ENCODE data around the gene S100P. TPM values are rescaled to one million over a fixed set of nuclear protein-coding genes. Genes with fewer than 3 reads are reported as not detected.

S100P gene
- total RNA-seq (2022), result 365 and 600 TPM in 2 replicates
- percentile 97 among the genes with signal in this experiment for Bru-seq, nascent RNA
- BruChase-seq, experiment 1, labeled RNA remaining after a 6-hour chase, result percentile 99 among the genes with signal in this experiment
- percentile 96 among the genes with signal in this experiment for BruChase-seq, experiment 2, labeled RNA remaining after a 2-hour chase
- long read RNA-seq, transcript S100P-201 (2 exons, 1,279 nt), result major isoform, 217 of 281 reads
- long read RNA-seq, partial matches to known transcripts, result 0 of 281 reads
- long read RNA-seq, other reads (novel, unspliced or antisense), result 64 of 281 reads

DNA sequence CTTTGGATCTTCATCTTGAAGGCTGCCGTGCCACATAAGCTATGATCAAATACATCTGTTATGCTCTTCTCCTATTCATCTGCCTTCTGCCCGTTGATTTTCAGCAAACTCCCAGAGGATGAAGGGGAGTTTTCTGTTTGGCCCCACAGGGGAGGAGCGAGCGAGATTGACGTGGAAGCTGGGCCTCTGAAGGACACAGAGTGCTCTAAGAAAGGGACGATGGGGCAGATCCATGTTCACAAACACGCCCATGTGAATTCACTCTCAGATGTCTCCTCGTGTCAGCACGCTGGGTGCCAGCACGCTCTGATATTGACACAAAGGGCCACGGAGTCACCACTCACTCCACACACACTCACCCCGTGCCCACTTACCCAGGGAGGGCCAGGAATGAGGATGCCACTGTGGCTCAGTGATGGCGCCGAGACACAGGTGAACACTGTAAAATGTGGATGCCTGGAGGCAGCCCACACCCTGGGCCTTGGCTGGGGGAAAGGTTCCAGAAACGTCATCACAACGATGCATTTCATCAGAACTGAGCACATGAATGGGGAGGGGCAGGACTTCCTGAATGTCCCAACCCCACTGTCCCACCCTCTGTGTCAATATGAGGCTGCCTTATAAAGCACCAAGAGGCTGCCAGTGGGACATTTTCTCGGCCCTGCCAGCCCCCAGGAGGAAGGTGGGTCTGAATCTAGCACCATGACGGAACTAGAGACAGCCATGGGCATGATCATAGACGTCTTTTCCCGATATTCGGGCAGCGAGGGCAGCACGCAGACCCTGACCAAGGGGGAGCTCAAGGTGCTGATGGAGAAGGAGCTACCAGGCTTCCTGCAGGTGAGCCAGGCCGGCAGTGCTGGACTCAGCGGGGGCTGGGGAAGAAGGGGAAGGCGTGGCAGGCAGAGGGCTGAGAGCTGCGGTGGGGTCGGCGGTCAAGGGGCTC, at the start of gene S100P:
Gene S100P (plus strand): TSS at position 648 of the 946 bp plus-strand sequence. CDS start 55 bp downstream, at position 703.
- CTCF ChIA-PET, result interaction anchor here (0.6 kb wide), 1 partner anchor 19 kb away, joined by 4 read pairs; no protein-coding TSS in a partner anchor
- BruUV-seq (replicated peaks), result TSS peak; percentile 92
- Mint-ChIP-seq H3K27ac (ENCODE audit: unreplicated experiment) (peak within 1 kb of the TSS; percentile 98), H3K36me3 (ENCODE audit: insufficient read depth, unreplicated experiment) (peaks cover 72% of the 10 kb centered on the region), H3K4me3 (ENCODE audit: low read depth, unreplicated experiment) (peak within 1 kb of the TSS; percentile 98), H3K9me3 (ENCODE audit: low read depth, unreplicated experiment) (no peaks in the 10 kb centered on the region), H3K27me3 (ENCODE audit: unreplicated experiment) (no peaks in the 10 kb centered on the region), H3K4me1 (ENCODE audit: low read depth, unreplicated experiment) (peaks cover 35% of the 10 kb centered on the region)
- TF ChIP-seq, protein P1, sequence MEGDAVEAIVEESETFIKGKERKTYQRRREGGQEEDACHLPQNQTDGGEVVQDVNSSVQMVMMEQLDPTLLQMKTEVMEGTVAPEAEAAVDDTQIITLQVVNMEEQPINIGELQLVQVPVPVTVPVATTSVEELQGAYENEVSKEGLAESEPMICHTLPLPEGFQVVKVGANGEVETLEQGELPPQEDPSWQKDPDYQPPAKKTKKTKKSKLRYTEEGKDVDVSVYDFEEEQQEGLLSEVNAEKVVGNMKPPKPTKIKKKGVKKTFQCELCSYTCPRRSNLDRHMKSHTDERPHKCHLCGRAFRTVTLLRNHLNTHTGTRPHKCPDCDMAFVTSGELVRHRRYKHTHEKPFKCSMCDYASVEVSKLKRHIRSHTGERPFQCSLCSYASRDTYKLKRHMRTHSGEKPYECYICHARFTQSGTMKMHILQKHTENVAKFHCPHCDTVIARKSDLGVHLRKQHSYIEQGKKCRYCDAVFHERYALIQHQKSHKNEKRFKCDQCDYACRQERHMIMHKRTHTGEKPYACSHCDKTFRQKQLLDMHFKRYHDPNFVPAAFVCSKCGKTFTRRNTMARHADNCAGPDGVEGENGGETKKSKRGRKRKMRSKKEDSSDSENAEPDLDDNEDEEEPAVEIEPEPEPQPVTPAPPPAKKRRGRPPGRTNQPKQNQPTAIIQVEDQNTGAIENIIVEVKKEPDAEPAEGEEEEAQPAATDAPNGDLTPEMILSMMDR (IDR thresholded peaks at IDR 0.05; ENCODE audit: unreplicated experiment), result no peak
- DNase-seq, result peak; percentile 71
- intact Hi-C loops (cut with micrococcal nuclease; ENCODE audit: unreplicated experiment), result no loop called here

DNA sequence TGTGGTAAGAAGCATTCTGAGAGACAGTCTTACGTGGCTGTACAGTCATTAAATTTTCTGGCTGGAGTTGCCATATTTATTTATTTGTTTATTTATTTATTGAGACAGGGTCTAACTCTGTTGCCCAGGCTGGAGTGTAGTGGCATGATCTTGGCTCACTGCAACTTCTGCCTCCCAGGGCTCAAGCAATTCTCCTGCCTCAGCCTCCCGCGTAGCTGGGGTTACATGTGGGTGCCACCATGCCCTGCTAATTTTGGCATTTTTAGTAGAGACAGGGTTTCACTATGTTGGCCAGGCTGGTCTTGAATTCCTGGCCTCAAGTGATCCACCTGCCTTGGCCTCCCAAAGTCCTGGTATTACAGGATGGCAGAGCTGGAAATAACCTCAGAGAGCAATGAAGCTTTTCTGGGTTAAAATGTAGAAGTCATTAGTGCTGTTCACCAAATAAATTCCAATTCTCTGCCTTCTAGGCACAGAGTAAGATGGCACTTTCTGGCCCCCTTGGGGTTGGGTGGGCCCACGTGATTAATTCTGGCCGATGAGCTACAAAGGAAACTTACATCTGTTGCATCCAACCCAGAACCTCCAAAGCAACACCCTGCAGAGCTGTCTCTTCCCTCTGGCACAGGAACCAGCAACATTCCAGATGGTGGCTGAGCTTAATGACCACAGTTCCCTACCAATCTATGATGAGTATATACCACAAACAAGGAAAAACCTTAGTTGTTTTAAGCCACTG, 48.7 kb upstream of the S100P start:
- no peak overlapping the region for H3K27ac Mint-ChIP-seq (ENCODE audit: unreplicated experiment)
- peaks cover 34% of the 10 kb centered on the region for H3K36me3 Mint-ChIP-seq (ENCODE audit: insufficient read depth, unreplicated experiment)
- H3K4me1 Mint-ChIP-seq (ENCODE audit: low read depth, unreplicated experiment), result peaks cover 12% of the 10 kb centered on the region
- TF ChIP-seq, protein P1 (IDR thresholded peaks at IDR 0.05; ENCODE audit: unreplicated experiment), result no peak
- no peaks in the 10 kb centered on the region for H3K9me3 Mint-ChIP-seq (ENCODE audit: low read depth, unreplicated experiment)
- peaks cover 17% of the 10 kb centered on the region for H3K27me3 Mint-ChIP-seq (ENCODE audit: unreplicated experiment)
- CTCF ChIA-PET, result interaction anchor here (0.5 kb wide), 1 partner anchor 96 kb away, joined by 5 read pairs; no protein-coding TSS in a partner anchor
- intact Hi-C loops (cut with micrococcal nuclease; ENCODE audit: unreplicated experiment), result no loop called here
- H3K4me3 Mint-ChIP-seq (ENCODE audit: low read depth, unreplicated experiment), result no peak overlapping the region
- no TSS peak for BruUV-seq (replicated peaks)
- DNase-seq, result no peak

DNA sequence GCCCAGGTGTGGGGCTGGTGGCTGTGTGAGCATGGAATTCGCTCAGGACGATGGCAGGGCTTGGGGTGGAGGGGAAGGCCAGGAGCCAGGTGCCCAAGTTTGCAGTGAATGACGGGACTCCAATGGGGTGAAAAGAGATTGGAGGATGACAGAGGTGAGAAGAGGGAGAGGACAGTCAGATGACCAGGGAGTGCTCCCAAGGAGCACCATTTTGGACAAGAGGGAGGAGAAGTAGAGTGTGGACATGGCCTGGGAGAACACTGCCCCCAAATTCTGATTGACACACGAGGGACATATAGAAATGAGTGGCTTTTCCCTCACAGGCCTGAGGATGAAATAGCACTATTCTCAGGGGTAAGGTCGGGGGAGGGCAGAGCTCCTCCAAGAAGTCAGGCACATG, 46.5 kb upstream of the S100P start:
- H3K9me3 Mint-ChIP-seq (ENCODE audit: low read depth, unreplicated experiment), result no peaks in the 10 kb centered on the region
- CTCF ChIA-PET, result no interaction called here
- peaks cover 3% of the 10 kb centered on the region for H3K4me1 Mint-ChIP-seq (ENCODE audit: low read depth, unreplicated experiment)
- TF ChIP-seq, protein P1 (IDR thresholded peaks at IDR 0.05; ENCODE audit: unreplicated experiment), result no peak
- no TSS peak for BruUV-seq (replicated peaks)
- H3K36me3 Mint-ChIP-seq (ENCODE audit: insufficient read depth, unreplicated experiment), result peaks cover 12% of the 10 kb centered on the region
- no peak for DNase-seq
- intact Hi-C loops (cut with micrococcal nuclease; ENCODE audit: unreplicated experiment), result no loop called here
- H3K27me3 Mint-ChIP-seq (ENCODE audit: unreplicated experiment), result peaks cover 17% of the 10 kb centered on the region
- no peak overlapping the region for H3K4me3 Mint-ChIP-seq (ENCODE audit: low read depth, unreplicated experiment)
- H3K27ac Mint-ChIP-seq (ENCODE audit: unreplicated experiment), result no peak overlapping the region

DNA sequence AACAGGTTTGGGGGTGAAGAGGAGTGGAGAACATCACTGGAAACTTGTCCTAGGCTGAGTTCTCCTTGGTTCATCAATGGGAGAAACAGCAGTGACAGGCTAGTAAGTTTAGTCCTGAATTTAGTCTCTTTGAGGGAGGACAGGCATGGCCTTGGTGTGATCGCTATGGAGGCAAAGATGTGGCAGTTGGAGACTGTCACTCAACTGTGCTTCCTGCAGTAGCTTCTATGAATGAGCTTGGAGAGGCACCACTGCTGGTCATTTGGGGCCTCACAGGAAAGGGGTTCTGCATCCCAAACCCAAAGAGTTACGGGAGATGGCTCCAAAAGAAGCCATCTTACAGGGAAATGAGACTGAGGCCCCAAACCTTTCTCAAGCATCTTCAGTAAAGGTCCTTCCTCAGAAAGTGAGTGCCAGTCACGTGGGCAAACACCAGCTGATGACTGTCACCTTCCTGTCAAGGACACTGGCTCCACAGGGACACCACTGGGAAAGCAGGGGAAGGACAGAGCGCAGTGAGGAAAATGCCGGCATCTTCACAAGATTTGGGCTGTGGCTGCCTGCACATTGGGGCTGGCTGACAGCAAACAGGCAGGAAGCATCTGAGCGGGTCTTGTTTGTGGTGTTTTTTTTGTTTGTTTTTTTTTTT, 46.0 kb upstream of the S100P start:
- CTCF ChIA-PET, result no interaction called here
- H3K36me3 Mint-ChIP-seq (ENCODE audit: insufficient read depth, unreplicated experiment), result peaks cover 9% of the 10 kb centered on the region
- intact Hi-C loops (cut with micrococcal nuclease; ENCODE audit: unreplicated experiment), result no loop called here
- H3K27me3 Mint-ChIP-seq (ENCODE audit: unreplicated experiment), result peaks cover 17% of the 10 kb centered on the region
- no peaks in the 10 kb centered on the region for H3K4me1 Mint-ChIP-seq (ENCODE audit: low read depth, unreplicated experiment)
- no peak overlapping the region for H3K27ac Mint-ChIP-seq (ENCODE audit: unreplicated experiment)
- no peak for DNase-seq
- no peaks in the 10 kb centered on the region for H3K9me3 Mint-ChIP-seq (ENCODE audit: low read depth, unreplicated experiment)
- H3K4me3 Mint-ChIP-seq (ENCODE audit: low read depth, unreplicated experiment), result no peak overlapping the region
- TF ChIP-seq, protein P1 (IDR thresholded peaks at IDR 0.05; ENCODE audit: unreplicated experiment), result no peak
- BruUV-seq (replicated peaks), result no TSS peak

Data from Calu3 (cell line).